OCI-LY7 (cell line): Measurements from ENCODE around the gene ADD1.

Experiments used
- CTCF ChIP-seq: fragments of 200-600 bp; sonication (generic); conservative IDR thresholded peaks from 2 replicates; pipeline ENCODE4 v1.5.1; 2014; ENCODE audit warnings: mild to moderate bottlenecking, antibody characterized with exemption, low read length, moderate library complexity, mixed read lengths
- EZH2phosphoT487 ChIP-seq: fragments of 200-600 bp; sonication (generic); IDR thresholded peaks from 2 replicates; pipeline ENCODE4 v1.6.1; 2018; ENCODE audit warnings: low read depth, borderline replicate concordance, mild to moderate bottlenecking, mixed run types, antibody characterized with exemption, low read length, moderate library complexity, mixed read lengths

DNA sequence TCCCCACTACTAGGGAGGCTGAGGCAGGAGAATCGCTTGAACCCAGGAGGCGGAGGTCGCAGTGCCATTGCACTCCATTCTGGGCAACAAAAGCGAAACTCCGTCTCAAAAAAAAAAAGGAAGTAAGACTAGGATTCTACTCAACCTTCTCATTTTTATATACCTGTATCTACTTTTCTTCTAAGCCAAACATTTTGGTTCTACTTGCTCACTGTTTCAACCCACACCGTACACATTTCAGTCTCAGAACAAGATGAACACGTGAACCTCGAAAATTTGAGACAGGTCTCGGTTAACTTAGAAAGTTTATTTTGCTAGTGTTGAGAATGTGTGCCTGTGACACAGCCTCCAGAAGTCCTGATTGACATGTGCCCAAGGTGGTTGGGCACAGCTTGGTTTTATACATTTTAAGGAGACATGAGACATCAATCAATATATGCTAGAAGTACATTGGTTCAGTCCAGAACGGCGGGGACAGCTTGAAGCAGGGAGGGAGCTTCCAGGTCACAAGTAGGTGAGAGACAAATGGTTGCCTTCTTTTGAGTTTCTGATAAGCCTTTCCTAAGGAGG is 3.7 kb downstream of the ADD1 start:
- TF ChIP-seq CTCF (no peak), EZH2phosphoT487 (no peak)
